ENCODE measurements around the gene VPS50. TPM values are rescaled to one million over a fixed set of nuclear protein-coding genes. Genes with fewer than 3 reads are reported as not detected.

Gene VPS50
- total RNA-seq, 1 experiment from 2014 or later: 13.6 TPM

GRCh38 chr7:93374345-93374940 lies 142.3 kb downstream of the VPS50 start:
- TF ChIP-seq, protein P1, sequence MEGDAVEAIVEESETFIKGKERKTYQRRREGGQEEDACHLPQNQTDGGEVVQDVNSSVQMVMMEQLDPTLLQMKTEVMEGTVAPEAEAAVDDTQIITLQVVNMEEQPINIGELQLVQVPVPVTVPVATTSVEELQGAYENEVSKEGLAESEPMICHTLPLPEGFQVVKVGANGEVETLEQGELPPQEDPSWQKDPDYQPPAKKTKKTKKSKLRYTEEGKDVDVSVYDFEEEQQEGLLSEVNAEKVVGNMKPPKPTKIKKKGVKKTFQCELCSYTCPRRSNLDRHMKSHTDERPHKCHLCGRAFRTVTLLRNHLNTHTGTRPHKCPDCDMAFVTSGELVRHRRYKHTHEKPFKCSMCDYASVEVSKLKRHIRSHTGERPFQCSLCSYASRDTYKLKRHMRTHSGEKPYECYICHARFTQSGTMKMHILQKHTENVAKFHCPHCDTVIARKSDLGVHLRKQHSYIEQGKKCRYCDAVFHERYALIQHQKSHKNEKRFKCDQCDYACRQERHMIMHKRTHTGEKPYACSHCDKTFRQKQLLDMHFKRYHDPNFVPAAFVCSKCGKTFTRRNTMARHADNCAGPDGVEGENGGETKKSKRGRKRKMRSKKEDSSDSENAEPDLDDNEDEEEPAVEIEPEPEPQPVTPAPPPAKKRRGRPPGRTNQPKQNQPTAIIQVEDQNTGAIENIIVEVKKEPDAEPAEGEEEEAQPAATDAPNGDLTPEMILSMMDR (conservative IDR thresholded peaks at IDR 0.05): peak; percentile 81
- Histone ChIP-seq H3K27me3 (ENCODE audit: insufficient read depth, low read length) (no peaks in the 10 kb centered on the region), H4K20me1 (ENCODE audit: control insufficient read depth, insufficient read depth, insufficient read length) (no peaks in the 10 kb centered on the region), H3K79me1 (ENCODE audit: insufficient read depth, low read depth, low read length, poor library complexity, severe bottlenecking) (no peaks in the 10 kb centered on the region), H2BK120ac (ENCODE audit: low read depth, low read length, poor library complexity, severe bottlenecking) (no peak overlapping the region), H4K91ac (ENCODE audit: insufficient read length, low read depth, low read length) (no peak overlapping the region), H2BK12ac (ENCODE audit: insufficient read length, low read depth, low read length) (no peak overlapping the region), H2BK20ac (ENCODE audit: low read depth, low read length, poor library complexity, severe bottlenecking) (no peak overlapping the region), H3K18ac (ENCODE audit: insufficient read length, low read depth, low read length) (no peak overlapping the region), H3K56ac (ENCODE audit: insufficient read length, low read depth, low read length) (no peak overlapping the region), H2AK5ac (ENCODE audit: insufficient read length, low read length) (no peak overlapping the region), H3K23ac (ENCODE audit: insufficient read length, low read depth, low read length) (no peak overlapping the region), H2BK5ac (ENCODE audit: insufficient read length, low read length) (no peak overlapping the region), H4K5ac (ENCODE audit: insufficient read length, low read depth, low read length) (no peak overlapping the region), H3K4me2 (ENCODE audit: insufficient read depth, insufficient read length, low read length) (no peak overlapping the region), H3K9me3 (ENCODE audit: control insufficient read depth, low read depth, low read length) (no peaks in the 10 kb centered on the region), H2BK15ac (ENCODE audit: low read depth, low read length) (no peak overlapping the region), H3K23me2 (ENCODE audit: insufficient read length, low read depth, low read length, poor library complexity, severe bottlenecking) (no peaks in the 10 kb centered on the region), H3K9ac (ENCODE audit: extremely low read depth, insufficient read length, low read length) (no peak overlapping the region), H2AFZ (ENCODE audit: low read length) (no peak overlapping the region), H3K27ac (ENCODE audit: insufficient read length, low read depth, low read length) (no peak overlapping the region), H3K4me1 (ENCODE audit: insufficient read depth, low read length) (no peaks in the 10 kb centered on the region), H3K14ac (ENCODE audit: insufficient read depth, low read length) (no peak overlapping the region), H4K8ac (replicated peaks; ENCODE audit: insufficient read length, low read depth, low read length) (no peak overlapping the region), H3T11ph (ENCODE audit: low read length) (no peak overlapping the region), H3K4ac (ENCODE audit: low read depth, low read length) (no peak overlapping the region), H3K79me2 (ENCODE audit: insufficient read depth, low read length) (no peaks in the 10 kb centered on the region)
- H3K27ac Mint-ChIP-seq: no peak overlapping the region
- no peaks in the 10 kb centered on the region for H3K36me3 Mint-ChIP-seq (ENCODE audit: insufficient read depth in 1 of 3, low read depth in 3 of 3)
- WGBS (ENCODE audit: extremely low coverage, insufficient read length, low lambda C conversion rate): no CpG with 5 or more reads among the region's 5 CpGs
- peaks cover 8 to 10% of the 10 kb centered on the region in 2 experiments; a peak in 3 of 4 replicates for H3K4me1 Mint-ChIP-seq
- no peaks in the 10 kb centered on the region for H3K27me3 Mint-ChIP-seq (ENCODE audit: low read depth)
- no peak for DNase-seq
- H3K4me3 Mint-ChIP-seq: no peak overlapping the region
- peaks cover under 1 to 7% of the 10 kb centered on the region in 2 experiments; a peak in 3 of 5 replicates for H3K9me3 Mint-ChIP-seq
